B cell (primary cell): ENCODE measurements around the gene NFIB. TPM values are rescaled to one million over a fixed set of nuclear protein-coding genes. Genes with fewer than 3 reads are reported as not detected.

Experiments
- ATAC-seq: fragments of 200-7000 bp; cut with Tn5 transposase; one replicate; pipeline ENCODE4 v1.10.0; 2021; ENCODE audit warnings: low read depth, mild to moderate bottlenecking, moderate number of reproducible peaks, moderate library complexity
- CTCF ChIA-PET: fragments of 350-600 bp; sonication (Branson Sonifier 250); formaldehyde crosslinking; loops from one replicate; lab custom pipeline; 2021; ENCODE audit warnings: antibody characterized with exemption, inconsistent platforms; lab: Charles Lee
- POLR2A ChIA-PET: fragments of 350-600 bp; sonication (Branson Sonifier 250); formaldehyde crosslinking; loops from one replicate; lab custom pipeline; 2021; ENCODE audit warnings: antibody characterized with exemption; lab: Charles Lee
- DNase-seq: peaks from one replicate; pipeline ENCODE4 v3.0.0; 2013
- H2AFZ ChIP-seq: 2 replicates; pipeline ENCODE4 v1.6.1; 2012; ENCODE audit warnings: mild to moderate bottlenecking, low read depth, low read length; ENCODE audit not compliant: insufficient read depth, poor library complexity, severe bottlenecking
- H3K27ac ChIP-seq, 2 donors: 1 replicate in 1 of 2; 2 replicates in 1 of 2; pipeline ENCODE4 v1.5.1; 2012 to 2013; ENCODE audit warnings: low read length in 2 of 2, mild to moderate bottlenecking in 2 of 2, moderate library complexity in 1 of 2
- H3K27me3 ChIP-seq, 4 experiments: fragments of 200-600 bp in 1 of 4; sonication (generic) in 1 of 4; replicated peaks in 1 of 4; 1 replicate in 2 of 4; 2 replicates in 2 of 4; pipeline versions ENCODE4 v1.6.1 to v1.7.0; 2013 to 2016; ENCODE audit warnings: low read length in 3 of 4, mild to moderate bottlenecking in 2 of 4, mixed read lengths in 1 of 4, moderate library complexity in 1 of 4; ENCODE audit not compliant: insufficient read depth in 4 of 4, control insufficient read depth in 3 of 4; ENCODE audit errors: control extremely low read depth in 1 of 4
- H3K36me3 ChIP-seq, 2 experiments: replicated peaks in 1 of 2; 1 replicate in 1 of 2; 2 replicates in 1 of 2; pipeline versions ENCODE4 v1.6.1 to v1.7.1; 2013; ENCODE audit warnings: low read length in 1 of 2; ENCODE audit not compliant: insufficient read depth in 2 of 2, control insufficient read depth in 1 of 2; ENCODE audit errors: control extremely low read depth in 1 of 2, extremely low read depth in 1 of 2
- H3K4me1 ChIP-seq, 2 donors: fragments of 200-600 bp in 1 of 2; sonication (generic) in 1 of 2; 1 replicate in 1 of 2; 2 replicates in 1 of 2; pipeline versions ENCODE4 v1.5.1 to v1.6.1; 2013 to 2017; ENCODE audit warnings: low read length in 2 of 2; ENCODE audit not compliant: control insufficient read depth in 2 of 2, insufficient read depth in 2 of 2
- H3K4me2 ChIP-seq: replicated peaks from 2 replicates; pipeline ENCODE3; 2012; ENCODE audit warnings: mild to moderate bottlenecking, low read depth, low read length; ENCODE audit not compliant: poor library complexity, severe bottlenecking
- H3K4me3 ChIP-seq, 5 experiments: fragments of 200-600 bp in 1 of 5; sonication (generic) in 1 of 5; 1 replicate in 3 of 5; 2 replicates in 2 of 5; pipeline versions ENCODE4 v1.5.1 to v1.7.0; 2011 to 2016; ENCODE audit warnings: low read length in 4 of 5, mild to moderate bottlenecking in 4 of 5, low read depth in 2 of 5, control low read depth in 1 of 5, moderate library complexity in 1 of 5; ENCODE audit not compliant: insufficient read depth in 1 of 5; ENCODE audit errors: control extremely low read depth in 1 of 5, extremely low read depth in 1 of 5
- H3K79me2 ChIP-seq: fragments of 200-600 bp; sonication (generic); one replicate; pipeline ENCODE4 v1.6.0; 2016; ENCODE audit warnings: low read length; ENCODE audit not compliant: control insufficient read depth, insufficient read depth
- H3K9ac ChIP-seq: fragments of 200-600 bp; sonication (generic); 2 replicates; pipeline ENCODE4 v1.6.1; 2017; ENCODE audit warnings: mild to moderate bottlenecking, low read length, moderate library complexity
- H3K9me3 ChIP-seq, 3 donors: one replicate each; pipeline versions ENCODE4 v1.6.1 to v1.7.1; 2013; ENCODE audit warnings: low read length in 2 of 3; ENCODE audit not compliant: control insufficient read depth in 2 of 3, insufficient read depth in 1 of 3; ENCODE audit errors: control extremely low read depth in 1 of 3
- H4K20me1 ChIP-seq: 2 replicates; pipeline ENCODE4 v1.6.0; 2012; ENCODE audit warnings: mild to moderate bottlenecking, low read length; ENCODE audit not compliant: insufficient read depth, control insufficient read depth, poor library complexity, severe bottlenecking
- H3K27ac Mint-ChIP-seq: one replicate; pipeline ENCODE4 v1.8.0; 2021; ENCODE audit warnings: mixed read lengths
- H3K27me3 Mint-ChIP-seq: one replicate; pipeline ENCODE4 v1.8.0; 2021; ENCODE audit warnings: mixed read lengths
- H3K4me1 Mint-ChIP-seq: one replicate; pipeline ENCODE4 v1.8.0; 2021; ENCODE audit warnings: mixed read lengths
- H3K4me3 Mint-ChIP-seq: one replicate; pipeline ENCODE4 v1.8.0; 2021; ENCODE audit warnings: mixed read lengths
- H3K9me3 Mint-ChIP-seq: one replicate; pipeline ENCODE4 v1.8.0; 2022; ENCODE audit warnings: mixed read lengths; ENCODE audit not compliant: insufficient read depth
- CTCF ChIP-seq: fragments of 200-600 bp; IDR thresholded peaks from one replicate; pipeline ENCODE4 v1.8.0; 2022; ENCODE audit warnings: antibody characterized with exemption, mild to moderate bottlenecking
- EZH2 ChIP-seq: IDR thresholded peaks from 2 replicates; pipeline ENCODE4 v1.6.1; 2012; ENCODE audit warnings: borderline replicate concordance, low read depth, mild to moderate bottlenecking, moderate library complexity, low read length; ENCODE audit not compliant: insufficient read depth, poor library complexity, severe bottlenecking
- WGBS: methylation state at CpG from one replicate; pipeline ENCODE4 v1.1.5; 2013; ENCODE audit warnings: missing lambda C conversion rate; ENCODE audit not compliant: insufficient coverage; 5-methylcytosine and 5-hydroxymethylcytosine counted together
- intact Hi-C: fragments of 100-400 bp; cut with micrococcal nuclease; formaldehyde crosslinking; loops from one replicate; pipeline ENCODE4 v1.10.0; 2022
- polyA plus RNA-seq: library from polyadenylated mRNA; depleted of rRNA; stranded (reverse); fragments of >200 nt; gene quantifications from 2 replicates; pipeline ENCODE4 v1.2.3, GENCODE V29; 2012
- total RNA-seq, 2 donors: library from RNA; stranded (reverse); fragments of 120-200 nt in 1 of 2; gene quantifications; 1 replicate in 1 of 2; 2 replicates in 1 of 2; pipeline versions ENCODE4 v1.2.3 to v1.2.4, GENCODE V29; 2013 to 2022

NFIB gene
- total and polyA plus RNA-seq, 2 donors (not counting 1 experiment from before 2014, with no cell fraction given), result not detected

DNA sequence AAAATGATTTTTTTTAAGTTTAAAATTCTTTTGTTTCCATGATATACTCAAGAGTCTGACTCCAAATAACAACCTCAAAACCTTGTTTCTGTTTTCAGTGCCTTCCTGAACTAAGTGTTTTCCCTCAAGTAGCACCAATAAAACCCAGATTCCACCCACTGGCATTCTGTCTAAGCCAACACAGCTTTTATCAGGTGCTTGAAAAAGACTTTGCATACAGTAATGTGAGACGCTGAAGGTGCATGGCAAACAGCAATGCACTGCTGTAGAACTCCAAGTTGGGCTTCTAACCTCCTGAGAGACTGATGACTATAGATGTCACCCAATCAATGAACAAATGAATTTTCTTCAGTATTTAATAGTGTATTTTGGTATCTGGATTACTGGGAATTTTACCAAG lies 95.7 kb downstream of the NFIB start:
- TF ChIP-seq CTCF (no peak), EZH2 (no peak)
- Histone ChIP-seq H3K9ac (no peak overlapping the region), H3K36me3 (no peaks in the 10 kb centered on the region), H2AFZ (no peak overlapping the region), H3K4me3 (no peak overlapping the region), H3K4me2 (no peak overlapping the region), H3K27me3 (no peaks in the 10 kb centered on the region), H3K27ac (no peak overlapping the region), H3K79me2 (no peaks in the 10 kb centered on the region), H4K20me1 (no peaks in the 10 kb centered on the region), H3K9me3 (no peaks in the 10 kb centered on the region), H3K4me1 (no peaks in the 10 kb centered on the region)
- intact Hi-C loops, result no loop called here
- Mint-ChIP-seq H3K4me3 (no peak overlapping the region), H3K9me3 (no peaks in the 10 kb centered on the region), H3K4me1 (no peaks in the 10 kb centered on the region), H3K27ac (no peak overlapping the region), H3K27me3 (no peaks in the 10 kb centered on the region)
- WGBS, result no CpG with 5 or more reads among the region's 1 CpG
- ChIA-PET CTCF (no interaction called here), POLR2A (no interaction called here)
- DNase-seq (no peak), ATAC-seq (no peak)

GRCh38 chr9:14216612-14217194 lies 97.2 kb downstream of the NFIB start:
- Histone ChIP-seq H3K9ac (no peak overlapping the region), H3K36me3 (no peaks in the 10 kb centered on the region), H2AFZ (no peak overlapping the region), H3K4me1 (no peaks in the 10 kb centered on the region), H3K27me3 (no peaks in the 10 kb centered on the region), H3K4me3 (no peak overlapping the region), H4K20me1 (no peaks in the 10 kb centered on the region), H3K27ac (no peak overlapping the region), H3K9me3 (no peaks in the 10 kb centered on the region), H3K79me2 (no peaks in the 10 kb centered on the region), H3K4me2 (no peak overlapping the region)
- CTCF ChIA-PET, result no interaction called here
- Mint-ChIP-seq H3K27me3 (no peaks in the 10 kb centered on the region), H3K4me1 (no peaks in the 10 kb centered on the region), H3K27ac (no peak overlapping the region), H3K4me3 (no peak overlapping the region), H3K9me3 (no peaks in the 10 kb centered on the region)
- TF ChIP-seq EZH2, result no peak
- no peak for TF ChIP-seq CTCF
- WGBS, result no CpG with 5 or more reads among the region's 1 CpG
- no peak for DNase-seq
- no peak for ATAC-seq
- intact Hi-C loops, result no loop called here
- POLR2A ChIA-PET, result no interaction called here
